ENCODE measurements around the gene LPCAT1.
"Not testable (repeated sequence)": the region's sequence is repeated elsewhere in the genome, so short reads cannot be mapped to it uniquely, and the experiment has no call there.

Gene LPCAT1

GRCh38 chr5:1562599-1562998 is 38.8 kb upstream of the LPCAT1 start:
- no peak overlapping the region for H3K9ac ChIP-seq (ENCODE audit: low read depth, low read length)
- no peak overlapping the region for H3K4me3 ChIP-seq (ENCODE audit: low read depth, low read length)
- H3K36me3 ChIP-seq (ENCODE audit: control insufficient read depth, insufficient read depth, low read length): no peaks in the 10 kb centered on the region
- no peaks in the 10 kb centered on the region for H3K27me3 ChIP-seq (ENCODE audit: control insufficient read depth, insufficient read depth, low read length)
- H3K4me1 ChIP-seq (ENCODE audit: control insufficient read depth, insufficient read depth, low read length): no peaks in the 10 kb centered on the region
- H3K9me3 ChIP-seq (ENCODE audit: control insufficient read depth, insufficient read depth, low read length): no peaks in the 10 kb centered on the region

GRCh38 chr5:1561402-1561929 is 37.7 kb upstream of the LPCAT1 start:
- Histone ChIP-seq H3K4me1 (ENCODE audit: control insufficient read depth, insufficient read depth, low read length) (no peaks in the 10 kb centered on the region), H3K36me3 (ENCODE audit: control insufficient read depth, insufficient read depth, low read length) (no peaks in the 10 kb centered on the region), H3K9ac (ENCODE audit: low read depth, low read length) (no peak overlapping the region), H3K9me3 (ENCODE audit: control insufficient read depth, insufficient read depth, low read length) (no peaks in the 10 kb centered on the region), H3K4me3 (ENCODE audit: low read depth, low read length) (no peak overlapping the region), H3K27me3 (ENCODE audit: control insufficient read depth, insufficient read depth, low read length) (no peaks in the 10 kb centered on the region)

GRCh38 chr5:1560499-1560898 is 36.7 kb upstream of the LPCAT1 start:
- not testable (repeated sequence) for H3K36me3 ChIP-seq (ENCODE audit: control insufficient read depth, insufficient read depth, low read length); H3K9ac ChIP-seq (ENCODE audit: low read depth, low read length); H3K9me3 ChIP-seq (ENCODE audit: control insufficient read depth, insufficient read depth, low read length); H3K4me1 ChIP-seq (ENCODE audit: control insufficient read depth, insufficient read depth, low read length); H3K4me3 ChIP-seq (ENCODE audit: low read depth, low read length); H3K27me3 ChIP-seq (ENCODE audit: control insufficient read depth, insufficient read depth, low read length)

- H3K9ac ChIP-seq (ENCODE audit: low read depth, low read length): no peak overlapping the region
- no peaks in the 10 kb centered on the region for H3K4me1 ChIP-seq (ENCODE audit: control insufficient read depth, insufficient read depth, low read length)
- no peaks in the 10 kb centered on the region for H3K9me3 ChIP-seq (ENCODE audit: control insufficient read depth, insufficient read depth, low read length)
- H3K36me3 ChIP-seq (ENCODE audit: control insufficient read depth, insufficient read depth, low read length): no peaks in the 10 kb centered on the region
- H3K4me3 ChIP-seq (ENCODE audit: low read depth, low read length): no peak overlapping the region
- no peaks in the 10 kb centered on the region for H3K27me3 ChIP-seq (ENCODE audit: control insufficient read depth, insufficient read depth, low read length)
Observed at GRCh38 chr5:1558944-1559343, 35.2 kb upstream of the LPCAT1 start.

GRCh38 chr5:1557114-1557873 is 33.5 kb upstream of the LPCAT1 start:
- no peak overlapping the region for H3K4me3 ChIP-seq (ENCODE audit: low read depth, low read length)
- H3K9ac ChIP-seq (ENCODE audit: low read depth, low read length): no peak overlapping the region
- H3K4me1 ChIP-seq (ENCODE audit: control insufficient read depth, insufficient read depth, low read length): no peaks in the 10 kb centered on the region
- no peaks in the 10 kb centered on the region for H3K36me3 ChIP-seq (ENCODE audit: control insufficient read depth, insufficient read depth, low read length)
- H3K27me3 ChIP-seq (ENCODE audit: control insufficient read depth, insufficient read depth, low read length): no peaks in the 10 kb centered on the region
- H3K9me3 ChIP-seq (ENCODE audit: control insufficient read depth, insufficient read depth, low read length): no peaks in the 10 kb centered on the region

- H3K4me3 ChIP-seq (ENCODE audit: low read depth, low read length): no peak overlapping the region
- H3K9me3 ChIP-seq (ENCODE audit: control insufficient read depth, insufficient read depth, low read length): no peaks in the 10 kb centered on the region
- H3K4me1 ChIP-seq (ENCODE audit: control insufficient read depth, insufficient read depth, low read length): no peaks in the 10 kb centered on the region
- no peaks in the 10 kb centered on the region for H3K27me3 ChIP-seq (ENCODE audit: control insufficient read depth, insufficient read depth, low read length)
- H3K36me3 ChIP-seq (ENCODE audit: control insufficient read depth, insufficient read depth, low read length): no peaks in the 10 kb centered on the region
- H3K9ac ChIP-seq (ENCODE audit: low read depth, low read length): no peak overlapping the region
Observed at GRCh38 chr5:1555808-1556731, 32.3 kb upstream of the LPCAT1 start.

- Histone ChIP-seq H3K4me1 (ENCODE audit: control insufficient read depth, insufficient read depth, low read length) (no peaks in the 10 kb centered on the region), H3K36me3 (ENCODE audit: control insufficient read depth, insufficient read depth, low read length) (no peaks in the 10 kb centered on the region), H3K9me3 (ENCODE audit: control insufficient read depth, insufficient read depth, low read length) (no peaks in the 10 kb centered on the region), H3K27me3 (ENCODE audit: control insufficient read depth, insufficient read depth, low read length) (no peaks in the 10 kb centered on the region), H3K4me3 (ENCODE audit: low read depth, low read length) (no peak overlapping the region), H3K9ac (ENCODE audit: low read depth, low read length) (no peak overlapping the region)
Observed at GRCh38 chr5:1555011-1555807, 31.4 kb upstream of the LPCAT1 start.

- Histone ChIP-seq H3K4me1 (ENCODE audit: control insufficient read depth, insufficient read depth, low read length) (no peaks in the 10 kb centered on the region), H3K9ac (ENCODE audit: low read depth, low read length) (no peak overlapping the region), H3K36me3 (ENCODE audit: control insufficient read depth, insufficient read depth, low read length) (no peaks in the 10 kb centered on the region), H3K9me3 (ENCODE audit: control insufficient read depth, insufficient read depth, low read length) (no peaks in the 10 kb centered on the region), H3K27me3 (ENCODE audit: control insufficient read depth, insufficient read depth, low read length) (no peaks in the 10 kb centered on the region), H3K4me3 (ENCODE audit: low read depth, low read length) (no peak overlapping the region)
Observed at GRCh38 chr5:1554410-1554967, 30.7 kb upstream of the LPCAT1 start.

GRCh38 chr5:1553539-1554409 is 30.0 kb upstream of the LPCAT1 start:
- Histone ChIP-seq H3K4me3 (ENCODE audit: low read depth, low read length) (no peak overlapping the region), H3K36me3 (ENCODE audit: control insufficient read depth, insufficient read depth, low read length) (no peaks in the 10 kb centered on the region), H3K27me3 (ENCODE audit: control insufficient read depth, insufficient read depth, low read length) (no peaks in the 10 kb centered on the region), H3K9ac (ENCODE audit: low read depth, low read length) (no peak overlapping the region), H3K4me1 (ENCODE audit: control insufficient read depth, insufficient read depth, low read length) (no peaks in the 10 kb centered on the region), H3K9me3 (ENCODE audit: control insufficient read depth, insufficient read depth, low read length) (no peaks in the 10 kb centered on the region)

GRCh38 chr5:1552521-1553255 is 28.9 kb upstream of the LPCAT1 start:
- Histone ChIP-seq H3K36me3 (ENCODE audit: control insufficient read depth, insufficient read depth, low read length) (no peaks in the 10 kb centered on the region), H3K9ac (ENCODE audit: low read depth, low read length) (no peak overlapping the region), H3K4me1 (ENCODE audit: control insufficient read depth, insufficient read depth, low read length) (no peaks in the 10 kb centered on the region), H3K4me3 (ENCODE audit: low read depth, low read length) (no peak overlapping the region), H3K27me3 (ENCODE audit: control insufficient read depth, insufficient read depth, low read length) (no peaks in the 10 kb centered on the region), H3K9me3 (ENCODE audit: control insufficient read depth, insufficient read depth, low read length) (no peaks in the 10 kb centered on the region)

All from iPS-15b (cell line).